ENCODE measurements around the gene SPEG.

DNA sequence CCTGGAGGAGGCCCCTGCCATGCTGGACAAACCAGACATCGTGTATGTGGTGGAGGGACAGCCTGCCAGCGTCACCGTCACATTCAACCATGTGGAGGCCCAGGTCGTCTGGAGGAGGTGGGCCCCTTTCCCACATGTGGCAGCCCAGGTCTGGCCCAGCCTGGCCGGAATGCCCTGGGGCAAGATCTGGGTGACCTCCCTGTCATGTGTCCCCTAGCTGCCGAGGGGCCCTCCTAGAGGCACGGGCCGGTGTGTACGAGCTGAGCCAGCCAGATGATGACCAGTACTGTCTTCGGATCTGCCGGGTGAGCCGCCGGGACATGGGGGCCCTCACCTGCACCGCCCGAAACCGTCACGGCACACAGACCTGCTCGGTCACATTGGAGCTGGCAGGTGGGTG lies 38.9 kb downstream of the SPEG start:
- TF ChIP-seq, protein P1, sequence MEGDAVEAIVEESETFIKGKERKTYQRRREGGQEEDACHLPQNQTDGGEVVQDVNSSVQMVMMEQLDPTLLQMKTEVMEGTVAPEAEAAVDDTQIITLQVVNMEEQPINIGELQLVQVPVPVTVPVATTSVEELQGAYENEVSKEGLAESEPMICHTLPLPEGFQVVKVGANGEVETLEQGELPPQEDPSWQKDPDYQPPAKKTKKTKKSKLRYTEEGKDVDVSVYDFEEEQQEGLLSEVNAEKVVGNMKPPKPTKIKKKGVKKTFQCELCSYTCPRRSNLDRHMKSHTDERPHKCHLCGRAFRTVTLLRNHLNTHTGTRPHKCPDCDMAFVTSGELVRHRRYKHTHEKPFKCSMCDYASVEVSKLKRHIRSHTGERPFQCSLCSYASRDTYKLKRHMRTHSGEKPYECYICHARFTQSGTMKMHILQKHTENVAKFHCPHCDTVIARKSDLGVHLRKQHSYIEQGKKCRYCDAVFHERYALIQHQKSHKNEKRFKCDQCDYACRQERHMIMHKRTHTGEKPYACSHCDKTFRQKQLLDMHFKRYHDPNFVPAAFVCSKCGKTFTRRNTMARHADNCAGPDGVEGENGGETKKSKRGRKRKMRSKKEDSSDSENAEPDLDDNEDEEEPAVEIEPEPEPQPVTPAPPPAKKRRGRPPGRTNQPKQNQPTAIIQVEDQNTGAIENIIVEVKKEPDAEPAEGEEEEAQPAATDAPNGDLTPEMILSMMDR (IDR thresholded peaks at IDR 0.05; ENCODE audit: low read depth, low read length, poor library complexity, severe bottlenecking) = no peak
- TF ChIP-seq EZH2phosphoT487 (IDR thresholded peaks at IDR 0.05; ENCODE audit: borderline replicate concordance, low read length) = no peak

Measured in DOHH2 (cell line).